Bronchial epithelial cell (primary cell): ENCODE measurements around the gene BICC1. TPM values are rescaled to one million over a fixed set of nuclear protein-coding genes. Genes with fewer than 3 reads are reported as not detected.
"Not testable (repeated sequence)": the region's sequence is repeated elsewhere in the genome, so short reads cannot be mapped to it uniquely, and the experiment has no call there.

Experiments used
- DNase-seq: peaks from one replicate; pipeline ENCODE4 v3.0.0-alpha.2; 2010; ENCODE audit warnings: low read depth
- FAIRE-seq: peaks from 2 replicates; lab custom pipeline; 2011; peaks lifted over from hg19 to GRCh38; lab: Jason Lieb, UNC
- H3K27me3 ChIP-seq: 2 replicates; pipeline ENCODE4 v1.5.1; 2011; ENCODE audit warnings: low read length; ENCODE audit not compliant: control insufficient read depth, insufficient read depth
- H3K36me3 ChIP-seq: 2 replicates; pipeline ENCODE4 v1.5.1; 2011; ENCODE audit warnings: low read length; ENCODE audit not compliant: control insufficient read depth, insufficient read depth
- H3K4me3 ChIP-seq: 2 replicates; pipeline ENCODE4 v1.5.1; 2011; ENCODE audit warnings: mild to moderate bottlenecking, low read depth, low read length, control low read depth
- total RNA-seq: library from RNA; depleted of rRNA; stranded (reverse); fragments of >200 nt; gene quantifications from 2 replicates; pipeline ENCODE4 v1.2.1, GENCODE V29; 2014
- TF ChIP-seq, protein P1 (sequence below): IDR thresholded peaks from 2 replicates; pipeline ENCODE4 v1.5.1; 2011; ENCODE audit warnings: mild to moderate bottlenecking, moderate library complexity, low read length, control low read depth, inconsistent platforms; ENCODE audit not compliant: insufficient read depth, severe bottlenecking

BICC1 gene
- total RNA-seq, 1 donor from 2014 or later, result 1.1 TPM

DNA sequence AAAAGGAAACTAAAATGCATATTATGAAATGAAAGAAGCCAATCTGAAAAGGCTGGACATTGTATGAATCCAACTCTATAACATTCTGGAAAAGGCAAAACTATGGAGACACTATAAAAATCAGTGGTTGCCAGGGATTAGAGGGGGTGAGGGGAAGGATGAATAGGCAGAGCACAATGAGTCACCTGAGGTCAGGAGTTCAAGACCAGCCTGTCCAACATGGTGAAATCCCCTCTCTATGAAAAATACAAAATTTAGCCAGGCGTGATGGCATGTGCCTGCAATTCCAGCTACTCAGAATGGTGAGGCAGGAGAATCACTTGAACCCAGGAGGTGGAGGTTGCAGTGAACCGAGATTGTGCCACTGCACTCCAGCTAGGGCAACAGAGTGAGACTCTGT, 338.9 kb downstream of the BICC1 start:
- H3K36me3 ChIP-seq, result no peaks in the 10 kb centered on the region
- DNase-seq, result peak; percentile 21
- TF ChIP-seq, protein P1, sequence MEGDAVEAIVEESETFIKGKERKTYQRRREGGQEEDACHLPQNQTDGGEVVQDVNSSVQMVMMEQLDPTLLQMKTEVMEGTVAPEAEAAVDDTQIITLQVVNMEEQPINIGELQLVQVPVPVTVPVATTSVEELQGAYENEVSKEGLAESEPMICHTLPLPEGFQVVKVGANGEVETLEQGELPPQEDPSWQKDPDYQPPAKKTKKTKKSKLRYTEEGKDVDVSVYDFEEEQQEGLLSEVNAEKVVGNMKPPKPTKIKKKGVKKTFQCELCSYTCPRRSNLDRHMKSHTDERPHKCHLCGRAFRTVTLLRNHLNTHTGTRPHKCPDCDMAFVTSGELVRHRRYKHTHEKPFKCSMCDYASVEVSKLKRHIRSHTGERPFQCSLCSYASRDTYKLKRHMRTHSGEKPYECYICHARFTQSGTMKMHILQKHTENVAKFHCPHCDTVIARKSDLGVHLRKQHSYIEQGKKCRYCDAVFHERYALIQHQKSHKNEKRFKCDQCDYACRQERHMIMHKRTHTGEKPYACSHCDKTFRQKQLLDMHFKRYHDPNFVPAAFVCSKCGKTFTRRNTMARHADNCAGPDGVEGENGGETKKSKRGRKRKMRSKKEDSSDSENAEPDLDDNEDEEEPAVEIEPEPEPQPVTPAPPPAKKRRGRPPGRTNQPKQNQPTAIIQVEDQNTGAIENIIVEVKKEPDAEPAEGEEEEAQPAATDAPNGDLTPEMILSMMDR, result no peak
- H3K4me3 ChIP-seq, result no peak overlapping the region
- FAIRE-seq, result no peak
- H3K27me3 ChIP-seq, result no peaks in the 10 kb centered on the region

DNA sequence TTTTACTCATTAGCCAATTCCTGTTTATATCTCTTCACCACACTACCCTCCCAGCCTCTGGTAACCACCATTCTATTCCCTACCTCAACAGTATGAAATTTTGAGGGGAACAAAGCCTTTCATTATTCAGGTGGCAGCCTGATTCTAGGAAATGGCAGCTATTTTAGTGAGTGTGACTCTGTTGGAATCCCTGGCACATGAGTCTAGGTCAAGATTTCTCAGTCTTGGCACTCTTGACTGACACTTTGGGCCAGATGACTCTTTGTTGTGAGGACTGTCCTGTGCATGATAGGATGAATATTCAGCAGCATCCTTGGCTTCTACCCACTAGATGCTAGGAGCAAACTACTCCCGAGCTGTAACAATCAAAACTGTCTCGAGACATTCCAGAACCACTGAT, 341.0 kb downstream of the BICC1 start:
- no peak overlapping the region for H3K4me3 ChIP-seq
- FAIRE-seq (no peak), DNase-seq (no peak)
- no peaks in the 10 kb centered on the region for H3K36me3 ChIP-seq
- TF ChIP-seq, protein P1, result no peak
- no peaks in the 10 kb centered on the region for H3K27me3 ChIP-seq

DNA sequence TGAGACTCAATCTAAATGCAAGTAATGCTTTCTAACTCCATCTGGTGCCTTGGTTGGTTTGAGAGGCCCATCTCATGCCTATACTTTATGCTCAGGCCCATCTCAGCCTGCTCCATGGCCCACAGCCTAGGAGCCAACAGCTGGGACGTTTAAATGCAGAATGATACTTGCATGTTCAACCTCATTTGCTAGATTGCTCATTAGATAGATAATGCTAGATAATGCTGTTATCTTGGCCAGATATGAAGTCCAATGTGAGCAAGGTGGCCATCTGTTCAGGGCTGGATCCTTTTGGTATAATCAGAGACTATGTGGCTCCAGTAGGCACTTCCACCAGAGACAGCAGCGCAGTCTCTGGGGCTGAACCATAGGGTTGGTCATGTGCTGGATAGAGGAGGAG, 342.1 kb downstream of the BICC1 start:
- Histone ChIP-seq H3K4me3 (no peak overlapping the region), H3K27me3 (no peaks in the 10 kb centered on the region), H3K36me3 (no peaks in the 10 kb centered on the region)
- TF ChIP-seq, protein P1, result no peak
- DNase-seq, result no peak
- FAIRE-seq, result no peak

DNA sequence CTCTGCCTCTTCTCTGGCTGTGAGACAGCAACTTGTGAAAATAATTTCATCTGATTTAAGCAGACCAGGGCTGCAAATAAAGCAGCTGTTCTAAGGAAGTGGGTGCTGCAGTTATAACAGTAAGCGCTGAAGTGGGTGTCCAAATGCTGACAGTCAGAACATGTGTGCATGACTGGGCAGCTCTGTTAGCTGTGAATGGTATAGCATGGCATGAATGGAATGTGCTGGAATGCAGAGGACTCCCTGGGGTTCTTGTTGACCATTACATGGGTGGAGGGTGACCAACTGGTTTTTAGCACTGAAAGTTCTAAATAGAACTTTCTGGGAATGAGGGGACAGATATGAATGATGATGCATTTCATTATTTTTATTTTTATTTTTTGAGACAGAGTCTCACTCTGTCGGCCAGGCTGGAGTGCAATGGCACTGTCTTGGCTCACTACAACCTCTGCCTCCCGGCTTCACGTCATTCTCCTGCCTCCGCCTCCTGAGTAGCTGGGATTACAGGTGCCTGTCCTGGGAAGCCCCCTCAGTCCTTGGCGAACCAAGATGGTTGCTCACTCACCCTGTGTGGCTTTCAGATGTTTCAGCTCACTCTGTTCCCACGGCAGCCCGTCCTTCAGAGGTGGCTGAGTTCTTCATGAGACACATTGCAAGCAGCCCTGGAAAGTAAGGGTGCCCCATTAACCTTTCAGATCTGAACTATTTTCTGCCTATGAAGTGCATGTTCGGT, 344.0 kb downstream of the BICC1 start:
- TF ChIP-seq, protein P1, result no peak
- FAIRE-seq, result no peak

DNA sequence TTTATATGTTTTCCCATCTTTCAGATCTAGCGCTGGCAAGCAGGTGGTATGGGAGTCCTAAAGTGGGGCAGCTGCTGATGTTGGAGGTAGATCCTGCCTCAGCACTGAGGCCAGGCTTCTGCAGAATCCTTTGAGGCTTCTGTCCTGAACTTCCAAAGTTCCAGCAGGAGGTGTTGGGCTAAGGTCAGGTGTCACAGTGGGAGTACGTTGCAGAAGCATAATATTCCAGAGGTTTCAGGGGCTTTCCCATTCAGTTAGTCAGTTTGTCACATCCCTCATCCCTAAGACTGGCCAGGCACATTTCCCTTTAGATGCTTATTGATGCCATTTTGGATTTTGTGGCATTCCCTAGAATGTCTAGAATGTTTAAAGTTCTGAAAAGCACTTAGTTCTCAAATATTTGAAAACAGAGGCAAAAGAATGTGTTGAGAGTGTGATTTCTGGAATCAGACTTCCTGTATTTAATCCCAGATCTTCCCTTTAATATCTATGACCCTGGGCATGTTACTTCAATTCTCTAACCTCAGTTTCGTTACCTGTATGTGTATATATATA, 344.7 kb downstream of the BICC1 start:
- H3K36me3 ChIP-seq, result no peaks in the 10 kb centered on the region
- H3K4me3 ChIP-seq, result no peak overlapping the region
- FAIRE-seq (no peak), DNase-seq (no peak)
- no peaks in the 10 kb centered on the region for H3K27me3 ChIP-seq
- TF ChIP-seq, protein P1, result no peak

More for the DNA sequence above, 344.0 kb downstream of the BICC1 start:
- Histone ChIP-seq H3K4me3 (no peak overlapping the region), H3K27me3 (no peaks in the 10 kb centered on the region), H3K36me3 (no peaks in the 10 kb centered on the region)
- peak; percentile 89 for DNase-seq

DNA sequence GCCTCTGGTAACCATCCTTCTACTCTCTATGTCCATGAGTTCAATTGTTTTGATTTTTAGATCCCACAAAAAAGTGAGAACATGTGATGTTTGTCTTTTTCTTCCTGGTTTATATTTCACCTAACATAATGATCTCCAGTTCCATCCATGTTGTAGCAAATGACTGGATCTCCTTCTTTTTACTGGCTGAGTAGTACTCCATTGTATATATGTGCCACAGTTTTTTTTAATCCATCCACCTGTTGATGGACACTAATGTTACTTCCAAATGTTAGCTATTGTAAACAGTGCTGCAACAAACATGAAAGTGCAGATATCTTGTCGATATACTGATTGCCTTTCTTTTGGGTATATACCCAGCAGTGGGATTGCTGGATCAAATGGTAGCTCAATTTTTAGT, 345.5 kb downstream of the BICC1 start:
- H3K36me3 ChIP-seq, H3K4me3 ChIP-seq, H3K27me3 ChIP-seq, FAIRE-seq, DNase-seq: not testable (repeated sequence)
